NAMALWA (cell line): Measurements from ENCODE around the gene DPPA5.
"Not testable (repeated sequence)": the region's sequence is repeated elsewhere in the genome, so short reads cannot be mapped to it uniquely, and the experiment has no call there.

Source experiments
- DNase-seq: peaks from one replicate; pipeline ENCODE4 v3.0.0-alpha.2; 2015; ENCODE audit warnings: low spot score

The DPPA5 gene, protein sequence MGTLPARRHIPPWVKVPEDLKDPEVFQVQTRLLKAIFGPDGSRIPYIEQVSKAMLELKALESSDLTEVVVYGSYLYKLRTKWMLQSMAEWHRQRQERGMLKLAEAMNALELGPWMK

DNA sequence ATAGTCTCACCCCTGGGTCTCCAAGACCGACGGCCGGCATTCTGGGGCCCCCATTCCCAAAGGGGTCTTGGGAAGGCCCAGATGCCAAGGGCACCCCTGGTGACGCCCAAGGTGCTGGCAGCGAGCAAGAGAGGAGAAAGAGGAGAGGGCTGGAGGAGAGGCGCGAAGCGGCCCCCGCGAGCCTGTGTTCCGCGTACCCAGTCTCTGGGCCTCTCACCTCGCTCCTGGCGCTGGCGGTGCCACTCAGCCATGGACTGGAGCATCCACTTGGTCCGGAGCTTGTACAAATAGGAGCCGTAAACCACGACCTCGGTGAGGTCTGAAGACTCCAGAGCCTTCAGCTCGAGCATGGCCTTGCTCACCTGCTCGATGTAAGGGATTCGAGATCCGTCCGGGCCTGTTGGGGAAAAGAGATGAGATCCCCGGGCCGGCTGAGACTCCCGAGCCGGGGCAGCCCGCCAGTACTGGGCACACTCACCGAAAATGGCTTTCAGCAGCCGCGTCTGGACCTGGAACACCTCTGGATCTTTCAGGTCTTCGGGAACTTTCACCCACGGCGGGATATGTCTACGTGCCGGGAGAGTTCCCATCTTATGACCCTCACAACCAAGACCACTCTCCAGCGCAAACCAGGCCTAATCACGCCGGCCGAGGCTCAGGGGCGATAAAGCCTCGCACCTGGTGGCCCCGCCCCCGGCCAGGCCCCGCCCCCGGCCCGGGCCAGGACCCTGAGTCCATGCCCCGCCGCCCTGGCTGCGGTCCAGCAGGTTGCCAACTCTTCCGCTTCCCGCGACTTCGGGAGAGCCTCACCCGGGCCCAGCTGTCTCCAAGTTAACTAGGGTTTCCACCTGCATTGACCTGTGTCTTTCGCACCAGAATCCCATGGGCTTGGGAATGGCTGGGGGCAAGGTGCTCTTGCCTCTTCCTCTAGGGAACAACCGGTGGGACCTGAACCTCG lies at the start of gene DPPA5:
DPPA5 (minus strand) TSS at position 641 of the 958 bp plus-strand sequence; CDS start at position 590, 51 bp downstream.
- DNase-seq, result no peak

DNA sequence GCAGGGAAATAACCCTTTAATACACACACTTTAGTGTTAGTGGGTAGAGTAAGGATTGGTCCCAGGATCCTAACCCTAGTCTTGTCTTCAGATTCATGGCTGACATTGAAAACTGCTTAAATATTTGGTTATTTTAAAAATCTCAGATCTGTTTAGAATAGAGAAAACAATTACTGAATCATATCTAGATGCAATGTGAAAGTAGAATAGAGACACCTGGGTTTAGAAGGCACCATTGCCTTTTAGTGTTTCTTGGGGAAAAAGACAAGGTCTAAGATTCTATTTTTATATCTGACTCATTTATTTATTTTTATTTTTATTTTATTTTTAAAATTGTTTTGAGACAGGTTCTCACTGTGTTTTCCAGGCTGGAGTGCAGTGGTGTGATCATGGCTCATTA lies 46.6 kb upstream of the DPPA5 start:
- no peak for DNase-seq

DNA sequence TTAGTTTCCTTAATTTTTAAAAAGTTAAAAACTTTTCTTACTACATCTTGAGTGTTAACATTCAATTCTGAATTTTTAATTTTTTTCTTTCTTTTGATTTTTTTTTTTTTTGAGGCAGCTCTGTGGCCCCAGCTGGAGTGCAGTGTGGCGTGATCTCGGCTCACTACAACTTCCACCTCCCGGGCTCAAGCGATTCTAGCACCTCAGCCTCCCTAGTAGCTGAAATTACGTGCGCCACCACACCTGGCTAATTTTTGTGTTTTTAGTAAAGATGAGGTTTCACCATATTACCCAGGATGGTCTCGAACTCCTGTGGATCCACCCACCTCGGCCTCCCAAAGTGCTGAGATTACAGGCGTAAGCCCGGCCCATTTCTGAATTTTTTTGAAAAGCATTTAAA lies 41.8 kb upstream of the DPPA5 start:
- no peak for DNase-seq

DNA sequence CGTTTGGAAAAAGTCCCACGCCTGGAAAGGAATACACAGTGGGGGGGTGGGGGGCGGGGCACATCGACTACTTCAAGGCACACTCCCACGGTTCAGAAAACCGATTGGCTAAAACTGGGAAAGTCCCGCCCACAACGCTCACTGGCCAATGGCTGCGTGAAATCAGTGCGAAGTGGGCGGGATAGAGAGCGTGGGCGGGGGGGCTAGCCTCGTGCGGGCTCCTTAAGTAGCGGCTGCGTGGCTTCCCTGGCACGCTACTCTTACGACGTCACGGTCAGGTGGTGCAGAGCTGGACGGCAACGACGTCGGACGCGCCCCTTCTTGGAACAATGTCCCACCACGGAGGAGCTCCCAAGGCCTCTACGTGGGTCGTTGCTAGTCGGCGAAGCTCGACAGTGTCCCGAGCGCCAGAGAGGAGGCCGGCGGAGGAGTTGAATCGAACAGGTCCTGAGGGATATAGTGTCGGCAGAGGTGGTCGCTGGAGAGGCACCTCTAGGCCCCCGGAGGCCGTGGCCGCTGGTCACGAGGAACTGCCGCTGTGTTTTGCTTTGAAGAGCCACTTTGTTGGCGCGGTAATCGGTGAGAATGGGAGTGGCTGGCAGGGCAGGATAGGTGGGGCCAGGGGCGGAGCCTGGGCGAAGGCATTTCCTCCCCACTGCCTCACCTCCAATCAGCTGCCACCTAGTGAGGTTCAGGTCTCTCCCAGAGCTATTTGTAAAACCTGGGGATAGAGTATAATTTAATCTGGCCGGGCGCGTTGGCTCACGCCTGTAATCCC lies 40.7 kb upstream of the DPPA5 start, which contains the start of gene DDX43:
DDX43 (plus strand) TSS at position 252 of the 778 bp plus-strand sequence; CDS start at position 330, 78 bp downstream.
- DNase-seq, result no peak

DNA sequence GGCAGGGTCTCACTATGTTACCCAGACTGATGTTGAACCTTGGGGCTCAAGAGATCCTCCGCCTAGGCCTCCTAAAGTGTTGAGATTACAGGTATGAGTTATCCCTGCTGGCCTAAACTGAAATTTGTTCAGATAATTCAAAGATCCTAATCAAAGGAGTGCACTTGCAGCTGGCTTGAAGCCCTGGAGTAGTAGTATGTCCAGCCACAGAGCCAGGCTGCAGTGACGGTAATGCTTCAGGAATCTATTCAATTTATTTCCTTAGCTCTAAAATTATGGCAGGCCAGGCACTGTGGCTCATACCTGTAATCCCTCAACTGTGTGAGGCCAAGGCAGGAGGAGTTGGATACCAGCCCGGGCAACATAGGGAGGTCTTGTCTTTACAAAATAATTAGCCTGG lies 39.2 kb upstream of the DPPA5 start:
- no peak for DNase-seq

DNA sequence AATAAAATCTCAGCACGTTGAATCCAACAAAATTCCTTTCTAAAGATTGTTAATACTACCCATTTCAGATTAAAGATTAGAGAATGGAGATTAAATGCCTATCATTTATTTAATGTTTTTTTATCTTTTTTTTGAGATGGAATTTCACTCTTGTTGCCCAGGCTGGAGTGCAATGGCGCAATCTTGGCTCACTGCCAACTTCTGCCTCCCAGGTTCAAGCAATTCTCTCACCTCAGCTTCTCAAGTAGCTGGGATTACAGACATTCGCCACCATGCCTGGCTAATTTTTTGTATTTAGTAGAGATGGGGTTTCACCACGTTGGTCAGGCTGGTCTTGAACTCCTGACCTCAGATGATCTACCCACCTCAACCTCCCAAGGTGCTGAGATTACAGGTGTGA lies 38.1 kb upstream of the DPPA5 start:
- not testable (repeated sequence) for DNase-seq

DNA sequence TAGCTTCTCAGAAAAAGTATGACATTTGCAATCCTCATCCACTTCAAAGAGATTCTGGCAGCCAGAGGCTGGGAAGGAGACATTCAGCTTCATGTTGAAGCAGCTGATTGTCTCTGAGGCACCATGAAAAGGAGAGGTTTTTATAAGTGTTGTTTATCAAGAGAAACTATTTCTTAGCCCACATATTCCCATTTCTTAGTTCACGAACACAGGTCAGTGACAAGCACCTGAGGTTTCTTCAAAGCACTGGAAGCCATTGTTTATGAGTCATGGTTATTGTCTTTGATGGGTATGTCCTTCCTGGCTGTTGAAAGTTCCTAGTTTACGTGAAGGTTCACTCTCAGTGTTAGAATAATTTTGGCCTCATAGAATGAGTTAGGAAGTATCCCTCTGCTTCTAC lies 37.6 kb upstream of the DPPA5 start:
- DNase-seq, result no peak

DNA sequence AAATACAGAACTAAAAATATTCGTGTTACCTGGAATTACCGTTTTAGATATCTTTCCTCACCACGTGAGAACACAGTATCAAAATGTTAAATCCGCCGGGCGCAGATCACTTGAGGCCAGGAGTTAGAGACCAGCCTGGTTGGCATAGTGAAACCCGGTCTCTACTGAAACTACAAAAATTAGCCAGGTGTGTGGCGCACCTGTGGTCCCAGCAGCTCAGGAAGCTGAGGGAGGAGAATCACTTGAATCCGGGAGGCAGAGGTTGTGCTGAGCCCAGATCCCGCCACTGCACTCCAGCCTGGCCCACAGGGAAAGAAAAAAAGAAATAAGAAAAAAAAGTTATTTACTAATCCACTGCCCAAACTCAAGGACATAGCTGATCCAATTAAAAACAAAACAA lies 35.8 kb upstream of the DPPA5 start:
- DNase-seq, result no peak

DNA sequence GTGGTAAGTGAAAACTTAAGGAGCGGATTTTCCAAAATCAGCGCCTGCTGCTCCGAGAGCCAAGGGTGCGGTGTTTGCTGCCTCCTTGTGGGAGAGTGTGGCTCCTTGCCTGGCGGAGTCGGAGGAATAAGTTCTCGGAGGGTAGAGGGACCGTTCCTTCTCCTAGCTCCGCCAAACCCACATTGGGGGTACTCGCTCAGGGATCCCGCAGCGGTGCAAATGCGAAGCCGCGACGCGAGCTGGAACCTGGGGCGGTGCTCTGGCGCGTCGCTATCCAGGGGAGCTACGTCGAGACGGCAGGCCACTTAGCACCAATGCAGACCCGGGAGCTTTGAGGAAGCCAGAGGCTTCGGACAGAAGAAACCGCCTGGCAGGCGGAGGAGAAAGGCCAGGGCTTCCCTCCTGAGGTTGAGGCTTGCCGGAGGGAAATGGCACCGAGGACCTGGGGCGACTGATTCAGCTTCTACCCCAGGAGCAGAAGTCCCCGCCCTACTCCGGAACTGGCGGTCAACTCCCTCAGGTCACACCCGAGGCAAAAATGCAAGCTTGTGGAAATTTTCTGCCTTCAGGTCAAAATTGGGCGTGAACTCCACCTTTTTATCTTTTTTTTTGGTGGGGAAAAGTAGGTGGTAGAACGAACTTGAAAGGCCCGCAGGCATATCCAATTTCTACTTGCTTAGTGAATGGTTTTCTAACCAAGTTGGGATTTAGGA lies 34.9 kb upstream of the DPPA5 start:
- DNase-seq, result no peak

DNA sequence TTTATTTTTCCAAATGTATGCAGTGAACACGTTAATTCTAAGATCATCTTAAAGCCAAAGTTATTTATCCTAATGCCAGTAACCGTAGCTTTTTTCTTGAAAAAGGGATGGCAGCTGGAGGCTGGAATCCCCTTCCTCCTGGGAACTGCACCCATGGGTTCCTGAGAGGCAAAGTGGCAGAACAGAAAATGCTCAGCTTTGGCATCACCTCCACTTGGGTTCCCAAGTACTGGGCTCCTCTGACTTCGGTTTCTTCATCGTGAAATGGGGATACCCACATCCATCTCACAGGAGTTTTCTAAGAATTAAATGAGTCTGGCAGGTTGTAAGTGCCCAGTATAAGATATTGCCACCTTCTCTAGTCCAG lies 34.3 kb upstream of the DPPA5 start:
- DNase-seq, result no peak

DNA sequence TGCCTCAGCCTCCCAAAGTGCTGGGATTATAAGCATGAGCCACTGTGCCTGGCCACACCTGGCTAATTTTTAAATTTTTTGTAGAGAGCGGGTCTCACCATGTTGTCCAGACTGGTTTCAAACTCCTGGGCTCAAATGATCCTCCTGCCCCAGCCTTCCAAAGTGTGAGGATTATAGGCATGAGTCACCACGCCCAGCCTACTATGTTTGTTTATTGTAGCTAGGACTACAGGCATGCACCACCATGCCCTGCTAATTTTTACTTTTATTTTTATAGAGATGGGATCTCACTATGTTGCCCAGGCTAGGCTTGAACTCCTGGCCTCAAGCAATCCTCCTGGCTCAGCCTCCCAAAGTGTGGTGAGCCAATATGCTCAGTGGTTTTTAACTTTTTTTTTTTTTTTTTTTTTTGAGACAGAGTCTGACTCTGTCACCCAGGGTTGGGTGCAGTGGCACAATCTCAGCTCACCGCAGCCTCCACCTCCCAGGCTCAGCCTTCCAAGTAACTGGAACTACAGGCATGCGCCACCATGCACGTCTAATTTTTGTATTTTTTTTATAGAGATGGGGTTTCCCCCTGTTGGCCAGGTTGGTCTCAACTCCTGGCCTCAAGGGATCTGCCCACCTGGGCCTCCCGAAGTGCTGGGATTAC lies 28.5 kb upstream of the DPPA5 start:
- DNase-seq, result no peak

DNA sequence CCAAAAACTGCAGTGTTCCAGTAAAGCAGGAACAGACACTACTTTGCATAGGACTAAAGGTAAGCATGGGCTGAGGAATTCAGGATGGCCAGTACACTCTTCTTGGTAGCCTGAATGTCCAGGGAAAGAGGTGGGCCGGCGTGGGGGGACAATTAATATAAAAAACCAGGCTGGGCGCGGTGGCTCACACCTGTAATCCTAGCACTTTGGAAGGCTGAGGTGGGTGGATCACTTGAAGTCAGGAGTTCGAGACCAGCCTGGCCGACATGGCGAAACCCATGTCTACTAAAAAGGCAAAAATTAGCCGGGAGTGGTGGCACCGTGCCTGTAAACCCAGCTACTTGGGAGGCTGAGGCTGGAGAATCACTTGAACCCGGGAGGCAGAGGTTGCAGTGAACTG lies 27.5 kb upstream of the DPPA5 start:
- DNase-seq, result not testable (repeated sequence)

DNA sequence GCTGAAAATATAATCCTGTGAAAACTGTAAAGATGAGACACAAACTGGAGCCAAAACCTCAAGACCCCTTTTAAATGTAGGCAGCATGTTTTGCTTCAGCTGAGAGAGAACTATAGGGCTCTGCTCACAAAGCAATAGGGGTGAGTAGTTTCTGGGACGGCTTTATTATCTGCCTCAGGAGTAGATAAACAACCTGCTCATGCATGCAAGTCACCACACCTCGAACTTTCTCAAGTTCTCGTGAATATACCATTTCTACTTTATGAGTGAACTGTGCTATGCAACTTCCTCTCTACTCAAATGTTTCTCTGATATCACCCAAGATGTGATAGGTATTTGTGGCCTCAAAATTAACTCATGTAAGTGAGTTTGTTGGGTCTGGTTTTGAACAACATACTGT lies 23.1 kb upstream of the DPPA5 start:
- DNase-seq, result no peak

DNA sequence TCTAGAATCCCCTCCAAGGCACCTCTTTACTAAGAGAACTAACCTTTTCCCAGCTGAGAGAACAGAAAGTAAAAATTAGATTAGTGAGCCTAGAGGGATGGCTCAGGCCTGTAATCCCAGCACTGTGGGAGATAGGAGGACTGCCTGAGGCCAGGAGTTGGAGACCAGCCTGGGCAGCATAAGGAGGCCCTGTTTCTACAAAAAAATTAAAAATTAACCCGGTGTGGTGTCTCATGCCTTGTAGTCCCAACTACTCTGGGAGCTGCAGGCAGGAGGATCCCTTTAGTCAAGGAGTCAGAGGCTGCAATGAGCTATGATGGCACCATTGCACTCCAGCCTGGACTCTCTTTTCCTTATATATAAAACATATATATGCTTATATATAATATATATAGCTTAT lies 21.1 kb upstream of the DPPA5 start:
- DNase-seq, result no peak

DNA sequence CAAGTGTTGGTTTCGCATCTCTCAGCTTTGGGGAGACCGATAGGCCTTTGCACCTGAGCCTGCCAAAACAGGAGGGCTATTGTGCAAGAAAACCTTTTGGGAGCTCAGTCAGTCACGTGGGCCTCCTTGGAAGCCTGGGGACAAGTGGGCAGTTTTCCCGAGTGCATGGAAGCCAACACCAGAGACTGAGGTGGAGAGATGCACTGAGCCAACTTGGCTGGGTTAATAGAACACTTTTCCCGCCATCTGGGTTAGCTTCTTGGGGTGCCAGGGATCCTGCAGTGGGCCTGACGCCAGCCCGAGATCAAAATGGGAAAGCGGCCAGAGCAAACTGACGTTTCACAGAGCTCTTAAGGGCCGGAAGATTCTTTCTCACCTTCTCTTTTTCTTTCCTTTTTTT lies 18.4 kb upstream of the DPPA5 start:
- DNase-seq, result no peak

DNA sequence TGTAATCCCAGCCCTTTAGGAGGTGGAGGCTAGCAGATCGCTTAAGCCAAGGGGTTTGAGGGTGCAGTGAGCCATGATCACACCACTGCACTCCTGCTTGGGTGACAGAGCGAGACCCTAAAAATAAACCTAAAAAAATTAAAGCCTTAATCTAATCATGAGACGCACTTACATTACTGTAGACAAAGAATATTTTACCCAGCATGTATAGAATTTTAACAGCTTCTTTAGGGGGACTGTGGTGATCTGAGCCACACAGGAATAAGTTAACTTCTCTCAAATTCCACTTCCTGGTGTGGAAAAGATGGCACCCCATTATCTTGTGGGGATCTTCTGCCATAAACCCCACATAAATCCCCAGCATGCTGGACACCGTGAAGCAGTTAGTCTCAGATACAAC lies 17.9 kb upstream of the DPPA5 start:
- no peak for DNase-seq

DNA sequence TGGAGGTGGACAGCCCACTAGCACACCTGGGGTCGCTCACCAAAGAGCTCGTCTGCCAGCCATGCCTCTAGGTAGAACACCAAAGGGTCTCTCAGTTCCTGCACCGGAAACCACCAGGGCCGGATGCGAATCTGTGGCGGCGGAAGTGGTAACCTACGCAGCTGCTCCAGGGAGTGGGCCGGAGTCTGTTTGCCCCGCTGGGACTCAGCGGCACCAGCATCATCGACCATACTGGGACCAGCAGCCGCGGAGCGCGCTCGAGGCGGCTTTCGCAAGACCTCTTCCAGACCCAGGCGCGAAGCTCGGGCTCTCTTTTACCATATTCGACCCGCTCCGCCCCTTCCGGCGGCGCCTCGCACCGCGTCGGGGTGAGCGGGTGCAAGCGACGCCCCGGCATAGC lies 15.5 kb upstream of the DPPA5 start, which contains the start of gene OOEP:
OOEP (minus strand) TSS at position 335 of the 400 bp plus-strand sequence; CDS start at position 230, 105 bp downstream.
- DNase-seq, result no peak

DNA sequence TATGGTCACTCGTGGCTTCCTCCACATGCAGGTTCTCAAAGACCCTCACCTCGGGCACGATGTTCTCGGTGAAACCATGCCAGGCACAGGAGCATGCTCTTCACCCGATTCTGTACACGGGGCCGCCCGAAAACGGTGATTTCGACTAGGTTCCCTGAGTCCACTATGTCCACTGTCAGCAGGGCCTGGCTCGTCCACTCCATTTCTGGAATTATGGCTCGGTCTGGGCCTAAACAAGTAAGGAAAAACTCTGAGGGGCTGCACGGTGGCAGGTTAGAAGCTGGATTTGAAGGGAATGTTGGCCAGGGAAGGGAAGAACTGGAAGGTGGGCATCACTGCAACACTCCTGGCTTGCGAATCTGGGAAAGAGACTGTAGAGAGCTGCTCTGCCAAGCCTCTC lies 15.1 kb upstream of the DPPA5 start:
- no peak for DNase-seq

DNA sequence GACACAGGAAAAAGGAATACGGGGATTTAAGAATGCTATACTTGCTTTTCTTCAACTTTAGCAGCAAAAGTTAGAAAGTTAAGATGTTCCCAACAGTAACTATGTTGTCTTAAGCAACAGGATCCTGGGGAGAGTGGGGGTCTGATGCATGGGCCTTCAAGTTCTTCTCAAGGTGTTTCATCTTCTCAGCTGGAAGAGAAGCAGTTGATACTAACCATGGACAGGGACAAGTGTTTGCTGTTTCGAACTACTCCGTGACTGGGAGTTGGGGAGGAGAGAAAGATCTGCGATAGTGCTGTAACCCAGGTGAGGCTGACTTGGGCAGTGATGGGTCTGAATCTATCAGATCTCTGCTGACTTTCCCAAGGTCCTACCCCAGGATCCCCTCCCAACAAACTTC lies 14.6 kb upstream of the DPPA5 start:
- DNase-seq, result no peak

DNA sequence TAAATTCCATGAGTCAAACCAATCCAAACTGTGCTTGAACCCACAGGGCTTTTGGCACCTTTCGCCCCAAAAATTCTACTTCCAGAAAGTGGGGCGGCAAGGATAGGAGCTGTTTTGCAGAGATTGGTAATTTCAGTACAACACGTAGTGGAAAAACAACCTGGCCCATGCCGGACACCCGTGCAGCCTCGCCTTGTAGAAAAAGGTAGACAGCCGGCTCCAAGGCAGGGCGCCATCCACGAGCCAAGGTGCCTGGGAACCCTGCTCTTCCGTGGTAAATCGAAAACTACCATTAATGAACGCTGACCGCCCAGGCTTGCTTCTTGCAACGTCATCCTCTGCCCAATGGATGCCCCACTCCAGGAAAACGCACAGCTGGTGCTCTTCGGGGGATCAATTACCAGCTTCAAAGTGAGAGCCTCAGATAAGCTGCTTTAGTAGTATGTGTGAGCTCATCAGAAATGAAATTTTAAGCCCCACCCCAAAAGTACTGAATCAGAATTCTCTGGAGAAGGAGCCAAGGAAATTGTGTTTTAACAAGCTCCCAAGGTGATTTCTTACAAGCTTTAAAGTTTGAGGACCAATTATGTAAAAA lies 13.8 kb upstream of the DPPA5 start:
- DNase-seq, result no peak

DNA sequence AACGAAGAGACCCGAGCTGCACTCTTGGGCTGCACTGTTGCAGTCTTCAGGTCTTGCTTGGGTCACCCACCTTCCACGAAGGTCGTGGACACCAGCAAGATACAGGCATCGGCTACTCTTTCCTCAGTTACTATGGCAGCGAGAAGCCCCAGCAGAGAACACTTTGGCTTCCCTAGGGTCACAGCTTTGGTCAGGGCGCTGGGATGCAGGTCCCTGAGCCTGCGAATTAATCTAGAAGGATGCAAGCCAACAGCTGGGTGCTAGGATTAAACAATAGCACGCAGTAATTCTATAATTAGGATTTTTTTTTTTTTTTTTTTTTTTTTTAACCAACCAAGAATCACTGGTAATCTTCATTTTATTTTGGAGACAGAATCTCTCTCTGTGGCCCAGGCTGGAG lies 10.5 kb upstream of the DPPA5 start:
- no peak for DNase-seq
